Measurements from ENCODE around the gene PFN4. TPM values are rescaled to one million over a fixed set of nuclear protein-coding genes. Genes with fewer than 3 reads are reported as not detected.

PFN4 gene
- not detected in 2 replicates for total RNA-seq

DNA sequence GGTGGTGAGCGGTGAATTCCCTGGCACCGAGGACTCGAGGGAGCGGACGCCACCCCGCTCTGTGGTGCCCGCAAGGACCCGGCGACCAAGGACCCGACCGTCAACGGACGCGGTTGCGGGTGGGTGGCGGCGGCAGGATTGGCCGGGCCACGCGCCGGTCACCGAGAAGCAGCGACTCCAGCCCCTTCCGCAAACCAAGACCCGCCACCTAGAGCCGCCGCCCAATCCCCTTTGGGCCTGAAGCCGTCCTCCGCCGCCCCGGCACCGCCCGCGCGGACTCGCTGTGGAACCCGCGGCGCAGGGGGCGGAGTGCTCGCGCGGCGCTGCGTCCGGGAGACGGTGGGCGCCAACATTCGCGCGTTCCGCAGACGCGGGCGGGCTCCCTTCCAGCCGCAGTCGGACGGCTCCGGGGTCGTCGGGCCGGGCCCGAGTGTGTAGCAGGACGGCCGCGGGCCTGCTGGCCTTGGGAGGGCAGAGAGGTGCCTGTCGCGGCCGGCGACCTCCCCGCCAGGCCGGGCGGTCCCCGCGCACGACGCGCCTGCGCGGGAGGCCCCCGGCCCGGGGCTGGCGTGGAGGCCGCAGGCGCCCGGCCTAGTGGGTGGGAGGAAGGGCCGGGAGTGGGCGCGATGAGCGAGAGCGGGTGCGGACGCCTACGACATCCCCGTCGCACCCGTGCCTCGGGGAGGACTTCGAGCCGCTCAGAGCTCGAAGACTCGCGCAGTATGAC is at the start of gene PFN4, which contains the start of gene FAM228B:
PFN4 (minus strand) TSS at position 140 of the 727 bp plus-strand sequence. CDS start 799 bp downstream, outside the sequence.
FAM228B (plus strand) TSS at position 275 of the 727 bp plus-strand sequence. CDS start 893 bp downstream, outside the sequence.

DNA sequence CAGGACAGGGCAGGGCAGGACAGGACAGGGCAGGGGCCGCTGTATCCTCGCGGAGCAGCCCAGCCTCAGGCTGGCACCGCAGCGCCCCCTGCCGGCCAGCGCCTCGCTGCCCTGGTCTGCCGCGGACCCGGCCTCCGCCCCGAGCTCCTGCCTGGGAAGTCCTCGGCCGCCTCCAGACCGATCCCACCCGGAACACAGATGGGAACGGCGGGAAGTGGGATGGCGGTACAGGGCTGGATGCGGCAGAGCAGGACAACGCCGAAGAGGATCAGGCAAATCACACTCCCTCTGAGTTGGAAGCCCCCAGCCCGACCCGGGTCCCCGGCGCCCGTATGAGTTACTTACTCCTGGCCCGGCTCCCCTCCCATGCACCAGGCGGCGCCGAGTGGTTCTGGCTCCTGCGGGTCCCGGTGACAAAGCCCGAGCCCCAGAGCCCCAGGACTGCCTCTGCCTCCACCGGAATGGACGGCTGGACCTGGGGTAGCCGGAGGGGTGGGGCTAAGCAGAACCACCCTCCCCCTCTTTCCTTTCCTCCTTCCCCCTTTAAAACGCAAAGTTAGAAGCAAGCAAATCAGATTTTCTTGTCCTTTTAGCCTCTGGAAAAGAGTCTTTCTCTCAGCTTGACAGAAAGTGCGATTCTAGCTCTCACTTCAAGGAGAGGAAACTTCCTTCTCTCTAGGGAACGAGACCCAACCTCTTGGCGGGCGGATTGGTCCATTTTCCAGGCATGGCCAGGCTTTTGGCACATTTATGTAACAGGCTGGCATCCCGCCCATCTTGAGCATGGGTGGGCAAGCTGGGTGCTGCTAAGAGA is 38.5 kb downstream of the PFN4 start, which contains the start of gene TP53I3:
TP53I3 (minus strand) TSS at position 449 of the 814 bp plus-strand sequence. CDS start 508 bp downstream, outside the sequence.

DNA sequence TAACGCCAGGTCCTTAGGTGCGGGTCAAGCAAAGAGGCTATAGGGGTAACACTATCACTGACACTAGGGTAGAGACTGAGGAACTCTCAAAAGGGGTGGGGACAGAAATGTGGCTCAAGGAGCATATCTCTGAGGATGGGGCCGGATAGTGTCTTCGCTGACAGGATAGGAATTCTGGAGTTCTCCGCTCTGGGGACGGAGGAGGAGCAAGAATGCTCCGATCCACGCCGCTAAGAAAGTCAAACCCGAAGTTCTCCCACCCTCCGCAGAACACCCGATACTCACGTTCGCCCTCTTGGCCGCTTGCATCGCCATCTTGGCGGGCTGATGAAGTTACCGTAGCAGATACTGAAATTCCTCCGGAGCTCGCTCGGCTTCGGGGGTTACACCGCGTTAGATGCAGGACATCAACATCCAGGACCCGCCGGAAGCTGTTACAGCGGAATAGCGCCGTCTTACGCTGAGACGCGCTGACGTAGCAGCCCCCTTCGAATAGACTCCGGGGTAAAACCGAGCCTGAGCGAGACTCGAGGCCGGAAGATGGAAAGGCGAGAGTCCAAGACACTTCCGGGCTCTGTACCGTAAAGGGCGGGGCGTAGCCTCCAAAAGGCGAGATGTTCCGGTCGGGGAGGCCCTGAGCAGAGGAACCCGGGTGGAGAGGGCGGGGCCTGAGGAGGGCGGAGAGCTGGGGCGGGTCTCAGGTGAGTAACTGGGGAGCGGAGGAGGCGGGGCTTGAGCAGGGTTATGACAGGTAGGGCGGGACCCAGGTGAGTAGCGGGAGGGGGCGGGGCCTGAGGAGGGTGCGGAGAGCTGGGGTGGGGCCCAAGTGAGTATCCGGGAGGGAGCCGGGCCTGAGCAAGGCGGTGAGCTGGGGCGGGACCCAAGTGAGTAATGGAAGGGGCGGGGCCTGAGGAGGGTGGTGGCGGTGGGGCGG is 47.0 kb downstream of the PFN4 start, which contains the start of gene SF3B6:
SF3B6 (minus strand) TSS at position 412 of the 934 bp plus-strand sequence; CDS start at position 315, 97 bp downstream.

Other genes with a start within 250 kb of the PFN4 start
- 5.4 and 5.6 TPM in 2 replicates for gene ATAD2B, start 196.2 kb downstream of the PFN4 start, total RNA-seq
- 5.0 and 12.7 TPM in 2 replicates for gene UBXN2A, start 182.9 kb downstream of the PFN4 start, total RNA-seq
- gene MFSD2B, start 113.2 kb downstream of the PFN4 start, total RNA-seq, result 0.14 TPM in 1 of 2 replicates, not detected in the other
- 5.4 and 5.5 TPM in 2 replicates for gene WDCP, start 75.9 kb downstream of the PFN4 start, total RNA-seq
- 25.4 and 29.4 TPM in 2 replicates for gene FKBP1B, start 73.6 kb downstream of the PFN4 start, total RNA-seq
- gene SF3B6, start 47.0 kb downstream of the PFN4 start, total RNA-seq, result 226 and 240 TPM in 2 replicates
- gene TP53I3, start 38.5 kb downstream of the PFN4 start, total RNA-seq, result 55.0 and 70.7 TPM in 2 replicates
- gene FAM228B, start 135 bp upstream of the PFN4 start, total RNA-seq, result 2.0 and 2.3 TPM in 2 replicates
- gene FAM228A, start 51.7 kb upstream of the PFN4 start, total RNA-seq, result 0.28 TPM in 1 of 2 replicates, not detected in the other
- 13.2 and 17.1 TPM in 2 replicates for gene ITSN2, start 237.2 kb upstream of the PFN4 start, total RNA-seq

All from airway epithelial cell (primary cell).